CD4-positive, alpha-beta T cell treated with Interferon alpha-2 for 1 hour (primary cell): ENCODE data around the gene POU3F3.

ENCODE experiments used
- DNase-seq, 2 donors: peaks; one replicate each; pipeline ENCODE4 v3.0.0-alpha.2; 2020 to 2022

Gene POU3F3

DNA sequence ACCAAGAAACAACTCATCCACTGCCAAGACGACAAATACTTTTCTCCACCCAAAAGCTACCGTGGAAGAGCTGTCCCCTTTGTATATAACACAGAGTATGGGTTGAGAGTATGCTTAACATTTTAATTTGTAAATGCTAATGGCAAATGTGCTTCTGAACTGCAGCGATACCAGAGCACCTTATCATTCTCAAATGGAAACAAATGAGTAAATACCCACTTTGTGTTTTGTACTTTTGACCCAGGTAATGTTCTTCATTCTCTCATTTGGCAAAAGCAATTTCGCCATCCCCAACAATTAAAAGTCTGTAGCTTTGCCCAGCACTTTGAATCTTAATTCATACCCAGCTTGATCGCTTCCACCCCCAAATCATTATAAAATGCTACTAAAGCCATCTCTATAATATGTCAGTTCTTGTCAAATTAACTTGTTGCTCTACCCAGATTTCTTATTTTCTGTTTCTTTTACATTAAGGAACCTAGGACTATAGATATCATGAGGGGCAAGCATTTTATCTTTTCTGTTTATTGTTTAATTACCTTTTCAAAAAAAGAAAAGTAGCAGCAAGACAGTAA lies 6.2 kb upstream of the POU3F3 start:
- no peak for DNase-seq

DNA sequence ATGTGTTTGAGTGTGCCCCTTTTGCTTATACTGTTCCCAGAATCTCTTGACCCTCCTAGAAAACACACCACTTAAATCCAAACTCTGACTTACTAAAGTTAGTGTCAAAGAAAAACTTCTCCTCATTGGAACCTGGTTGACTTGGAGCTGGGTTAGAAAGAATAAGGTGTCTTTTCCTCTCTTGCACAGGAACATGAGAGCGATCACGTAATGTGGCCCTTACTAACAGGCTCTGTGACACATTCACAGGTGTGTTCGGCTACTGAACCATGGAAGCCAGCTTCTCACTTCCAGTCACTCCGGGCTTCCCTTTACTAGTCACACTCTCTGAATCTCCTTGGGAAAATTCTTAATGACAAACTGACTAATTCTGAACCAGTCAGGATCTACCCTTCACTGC lies 5.4 kb upstream of the POU3F3 start:
- DNase-seq = no peak

- no peak for DNase-seq
Observed at GRCh38 chr2:104849101-104849500, 4.8 kb upstream of the POU3F3 start.

DNA sequence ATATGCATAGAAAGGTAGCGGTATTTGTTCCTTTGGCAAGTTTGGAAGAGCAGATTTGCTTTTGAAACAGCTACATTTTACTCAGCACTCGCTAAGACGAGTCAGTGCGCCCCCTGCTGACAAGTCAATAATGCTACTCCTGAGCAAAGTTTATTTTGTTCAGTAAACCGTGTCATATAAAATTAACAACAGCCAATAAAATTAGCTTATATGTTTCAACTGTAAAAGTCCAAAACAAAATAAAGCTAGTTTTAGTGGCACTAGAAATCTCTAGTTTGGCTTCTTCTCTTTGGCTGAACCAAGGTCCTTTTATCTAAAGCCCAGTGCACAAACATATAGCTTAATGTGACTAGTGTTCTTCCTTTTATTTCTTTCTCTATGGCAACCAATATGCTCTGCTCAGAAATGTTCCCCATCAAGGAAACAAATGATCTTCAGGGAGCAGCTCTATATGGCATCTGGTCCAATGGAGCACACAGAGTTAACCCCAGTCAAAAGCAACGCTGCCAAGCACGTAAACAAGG lies 4.2 kb upstream of the POU3F3 start:
- peak; percentile 42 to 50 for DNase-seq

GRCh38 chr2:104850361-104851290 lies 3.3 kb upstream of the POU3F3 start:
- DNase-seq = no peak

DNA sequence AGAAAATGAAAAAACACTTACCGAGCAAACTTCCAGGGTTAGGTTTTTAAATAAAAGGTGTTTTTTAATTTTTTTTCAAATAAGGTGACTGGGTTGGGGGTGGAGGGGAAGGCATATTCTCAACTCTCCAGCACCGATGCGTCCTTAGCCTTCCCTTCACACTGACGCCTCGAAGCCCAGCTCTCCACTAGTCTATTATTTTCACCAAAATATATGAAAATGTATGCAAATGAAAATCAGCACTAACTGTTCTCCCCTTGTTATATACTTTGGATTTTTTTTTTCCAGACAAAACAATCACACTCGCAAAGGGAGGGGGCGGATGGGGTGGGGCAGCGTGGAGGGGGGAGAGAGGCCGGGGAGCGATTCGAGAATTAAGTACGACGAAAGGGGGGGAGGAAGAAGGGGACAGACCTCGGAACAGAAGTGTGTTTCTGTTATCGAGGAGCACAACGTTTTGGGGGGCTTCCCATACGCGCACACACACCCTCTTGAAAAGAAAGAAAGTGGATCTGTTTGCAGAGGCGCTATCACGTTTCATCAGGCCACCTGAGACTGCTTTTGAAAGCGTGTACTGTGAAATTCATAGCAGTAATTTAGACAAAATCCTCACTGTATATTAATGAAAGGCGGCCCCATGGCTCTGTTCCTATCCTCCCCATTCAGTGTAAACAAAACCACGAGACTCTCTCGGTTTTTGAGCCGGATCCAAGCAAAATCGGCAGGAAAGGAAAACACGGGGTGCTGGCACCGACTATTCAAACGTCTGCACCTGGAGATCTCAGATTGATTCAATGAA lies 2.4 kb upstream of the POU3F3 start:
- DNase-seq = no peak

DNA sequence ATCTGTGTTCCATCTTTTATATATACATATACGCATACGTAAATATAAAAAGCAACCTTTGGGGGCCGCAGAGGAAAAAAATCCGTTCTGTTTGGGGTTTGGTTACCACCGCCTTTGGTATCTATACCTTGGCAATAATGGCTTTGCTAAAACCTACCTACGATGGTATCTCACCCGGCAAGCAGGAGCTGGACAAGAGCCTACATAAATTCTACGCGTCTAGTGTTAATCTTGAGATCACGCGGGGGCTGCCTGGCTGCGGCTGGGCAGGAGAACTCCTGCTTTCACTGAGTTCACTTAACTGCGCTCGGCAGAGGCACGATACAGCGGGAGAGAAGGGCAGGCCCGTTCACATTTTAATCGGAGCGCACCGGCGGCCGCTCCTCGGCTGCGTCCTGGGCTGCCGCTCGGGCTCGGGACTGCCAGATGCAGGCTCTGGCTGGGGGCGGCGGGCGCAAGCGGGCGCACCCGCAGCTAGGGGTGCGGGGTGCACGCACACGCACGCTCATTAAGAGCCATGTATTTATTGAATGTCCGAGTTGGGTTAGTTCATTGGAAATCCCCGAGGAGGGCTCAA lies 1.7 kb upstream of the POU3F3 start:
- no peak for DNase-seq

DNA sequence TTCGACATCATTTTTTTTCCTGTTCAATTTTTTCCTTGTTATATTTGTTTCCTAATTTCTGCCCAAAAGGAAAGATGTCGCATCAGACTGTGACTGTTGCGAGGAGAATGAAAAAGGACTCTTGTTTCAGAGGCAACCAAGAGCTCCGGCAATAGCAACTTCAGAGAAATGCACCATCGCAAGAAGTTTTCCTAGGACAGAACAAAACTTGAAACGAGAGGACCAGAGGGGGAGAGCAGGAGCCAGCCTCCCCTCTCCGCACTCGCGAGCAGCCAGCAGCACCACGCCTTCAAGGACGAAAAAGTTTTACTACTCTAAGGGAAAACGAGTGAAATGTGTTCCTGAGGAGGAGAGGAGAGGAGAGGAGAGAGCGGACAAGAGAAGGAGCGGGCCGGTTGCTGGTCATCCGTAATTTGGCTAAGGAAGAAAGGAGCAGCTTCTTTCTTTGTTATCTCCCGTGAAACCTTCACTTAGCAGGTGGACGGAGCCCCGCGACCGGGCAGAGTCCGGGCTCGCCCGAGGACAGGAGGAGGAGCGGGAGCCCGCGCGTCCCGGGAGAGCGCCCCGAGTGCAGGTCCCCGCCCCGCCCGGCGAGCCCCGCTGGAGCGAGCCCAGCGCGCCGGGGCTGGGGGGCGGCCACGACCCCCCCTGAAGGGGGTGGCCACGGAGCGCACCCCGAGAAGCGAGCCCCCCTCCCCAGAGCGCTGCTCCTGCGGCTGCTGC lies 744 bp downstream of the POU3F3 start:
- no peak for DNase-seq

DNA sequence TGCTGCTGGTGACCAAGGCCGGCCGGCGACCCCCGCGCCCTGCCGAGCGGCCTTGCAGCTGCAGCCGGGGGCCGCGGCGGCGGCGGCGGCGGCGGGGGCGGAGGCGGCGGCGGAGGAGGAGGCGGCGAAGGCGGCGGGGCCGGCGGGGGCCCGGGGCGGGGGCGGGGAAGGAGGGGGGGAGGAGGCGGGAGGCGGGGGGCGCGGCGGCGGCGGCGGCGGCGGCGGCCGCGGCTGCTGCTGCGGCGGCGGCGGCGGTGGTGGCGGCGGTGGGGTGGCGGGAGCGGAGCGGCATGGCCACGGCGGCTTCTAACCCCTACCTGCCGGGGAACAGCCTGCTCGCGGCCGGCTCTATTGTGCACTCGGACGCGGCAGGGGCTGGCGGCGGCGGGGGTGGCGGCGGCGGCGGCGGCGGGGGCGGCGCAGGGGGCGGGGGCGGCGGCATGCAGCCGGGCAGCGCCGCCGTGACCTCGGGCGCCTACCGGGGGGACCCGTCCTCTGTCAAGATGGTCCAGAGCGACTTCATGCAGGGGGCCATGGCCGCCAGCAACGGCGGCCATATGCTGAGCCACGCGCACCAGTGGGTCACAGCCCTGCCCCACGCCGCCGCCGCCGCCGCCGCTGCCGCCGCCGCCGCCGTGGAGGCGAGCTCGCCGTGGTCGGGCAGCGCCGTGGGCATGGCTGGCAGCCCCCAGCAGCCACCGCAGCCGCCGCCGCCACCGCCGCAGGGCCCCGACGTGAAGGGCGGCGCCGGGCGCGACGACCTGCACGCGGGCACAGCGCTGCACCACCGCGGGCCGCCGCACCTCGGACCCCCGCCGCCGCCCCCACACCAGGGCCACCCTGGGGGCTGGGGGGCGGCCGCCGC lies 1.5 kb downstream of the POU3F3 start:
- no peak for DNase-seq

- DNase-seq = no peak
Observed at GRCh38 chr2:104856086-104856972, 2.4 kb downstream of the POU3F3 start.

DNA sequence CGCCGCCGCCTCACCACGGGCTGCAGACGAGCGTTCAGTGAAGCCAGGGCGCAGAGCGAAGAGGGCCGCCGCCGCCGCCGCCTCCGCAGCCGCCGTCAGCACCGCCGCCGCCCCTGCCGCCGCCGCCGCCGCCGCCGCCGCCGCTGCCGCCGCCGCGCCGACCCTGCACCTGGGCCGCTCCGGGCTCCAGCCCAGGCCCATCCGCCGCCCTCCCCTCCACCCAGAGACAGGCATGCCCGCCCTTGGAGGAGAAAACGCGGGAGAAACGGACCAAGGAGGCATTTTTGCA lies 3.0 kb downstream of the POU3F3 start:
- no peak for DNase-seq

GRCh38 chr2:104857262-104858005 lies 3.5 kb downstream of the POU3F3 start:
- DNase-seq = no peak

- no peak for DNase-seq
Observed at GRCh38 chr2:104858006-104858978, 4.4 kb downstream of the POU3F3 start.

GRCh38 chr2:104859291-104859765 lies 5.4 kb downstream of the POU3F3 start:
- no peak for DNase-seq

- DNase-seq = no peak
Observed at GRCh38 chr2:104859766-104860450, 6.0 kb downstream of the POU3F3 start.

DNA sequence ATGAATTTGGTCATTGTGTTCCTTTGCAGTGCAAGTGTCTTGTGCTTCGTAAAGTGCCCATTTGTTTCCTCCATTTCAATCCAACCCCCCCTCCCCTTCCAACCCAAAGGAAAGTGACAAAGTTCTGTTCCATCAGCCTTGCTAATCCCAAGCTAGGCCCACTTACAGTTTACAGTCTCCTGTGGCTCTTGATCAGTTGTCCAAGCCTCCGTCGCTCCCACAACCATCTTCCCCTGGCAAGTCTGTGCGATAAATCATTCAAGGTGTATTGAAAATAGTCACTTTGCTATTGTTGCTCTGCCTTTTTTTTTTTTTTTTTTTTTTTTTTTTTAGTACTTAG lies 6.5 kb downstream of the POU3F3 start:
- no peak for DNase-seq

DNA sequence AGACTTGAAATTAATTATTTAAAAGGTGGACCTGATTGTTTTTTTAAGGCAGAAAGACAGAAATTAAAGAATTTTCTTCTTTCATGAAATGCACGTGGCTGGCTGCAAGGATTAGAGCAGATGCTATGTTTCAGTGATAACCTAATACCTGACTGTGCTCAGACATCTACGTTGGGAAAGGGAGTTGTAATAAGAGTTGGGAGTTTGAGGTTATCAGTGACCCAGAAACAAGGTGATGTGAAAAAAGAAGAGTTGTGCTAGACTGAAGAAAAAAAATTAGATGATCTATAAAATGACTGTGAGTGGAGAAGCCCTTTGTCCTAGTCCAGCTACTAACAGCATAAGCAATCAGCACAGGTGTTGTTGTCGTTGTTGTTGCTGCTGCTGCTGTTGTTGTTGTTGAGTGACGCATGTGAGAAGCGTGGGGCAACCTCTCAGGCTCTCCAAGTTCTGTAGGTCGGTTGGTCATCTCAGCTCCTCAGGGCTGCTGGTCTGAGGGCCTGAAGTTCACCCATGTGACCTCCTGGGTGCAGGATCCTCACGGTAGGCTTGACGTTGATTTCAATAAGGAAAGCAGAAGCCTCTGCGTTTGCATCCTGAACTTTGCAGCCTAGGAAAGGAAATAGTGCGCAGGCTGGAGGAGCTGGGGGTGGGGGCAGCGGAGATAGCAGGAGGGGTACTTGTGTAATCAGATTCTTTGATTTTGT lies 7.6 kb downstream of the POU3F3 start:
- DNase-seq = no peak
